Midbrain (tissue), 1 donor: ENCODE data around the gene NFIC.

Experiments
- DNase-seq: peaks from one replicate; lab custom pipeline; 2025; lab: John Stamatoyannopoulos, UW

NFIC gene

DNA sequence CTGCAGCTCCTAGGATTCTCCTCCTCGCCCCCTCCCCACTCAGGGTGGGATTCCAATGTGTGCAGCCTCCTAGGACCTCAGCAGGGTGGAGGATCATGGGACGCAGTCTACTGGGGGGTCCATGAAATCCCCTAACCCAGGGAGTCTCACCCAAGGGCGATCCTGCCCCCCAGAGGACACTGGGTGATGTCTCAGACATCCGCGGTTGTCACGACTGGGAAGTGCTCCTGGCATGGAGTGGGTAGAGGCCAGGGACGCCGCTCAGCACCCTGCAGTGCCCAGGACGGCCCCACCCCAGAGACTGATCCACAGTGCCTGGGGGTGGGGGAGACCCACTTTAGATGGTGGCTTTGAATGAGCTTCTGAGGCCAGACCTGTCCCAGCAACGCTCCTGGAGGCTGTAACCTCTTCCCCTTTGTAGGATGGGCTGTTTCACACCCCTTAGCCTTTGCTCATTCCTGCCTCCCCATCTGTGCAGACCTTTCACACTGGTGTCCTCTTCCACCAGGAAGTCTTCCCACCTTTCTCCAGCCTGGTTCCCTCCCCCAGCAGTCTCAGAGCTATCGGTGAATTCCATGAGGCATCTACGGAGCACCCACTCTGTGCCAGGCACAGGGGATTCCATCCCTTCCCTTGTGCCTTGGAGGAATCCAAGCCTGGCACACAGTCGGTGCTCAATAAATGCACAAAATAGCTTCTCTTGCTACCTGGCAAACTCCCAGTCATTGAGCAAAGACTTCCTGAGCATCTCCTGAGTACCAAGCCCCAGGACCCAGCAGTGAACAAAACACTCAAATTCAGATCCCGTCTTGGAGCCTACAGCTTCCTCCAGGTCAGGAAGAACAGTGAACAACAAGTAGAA, 103.5 kb downstream of the NFIC start:
- DNase-seq = no peak

DNA sequence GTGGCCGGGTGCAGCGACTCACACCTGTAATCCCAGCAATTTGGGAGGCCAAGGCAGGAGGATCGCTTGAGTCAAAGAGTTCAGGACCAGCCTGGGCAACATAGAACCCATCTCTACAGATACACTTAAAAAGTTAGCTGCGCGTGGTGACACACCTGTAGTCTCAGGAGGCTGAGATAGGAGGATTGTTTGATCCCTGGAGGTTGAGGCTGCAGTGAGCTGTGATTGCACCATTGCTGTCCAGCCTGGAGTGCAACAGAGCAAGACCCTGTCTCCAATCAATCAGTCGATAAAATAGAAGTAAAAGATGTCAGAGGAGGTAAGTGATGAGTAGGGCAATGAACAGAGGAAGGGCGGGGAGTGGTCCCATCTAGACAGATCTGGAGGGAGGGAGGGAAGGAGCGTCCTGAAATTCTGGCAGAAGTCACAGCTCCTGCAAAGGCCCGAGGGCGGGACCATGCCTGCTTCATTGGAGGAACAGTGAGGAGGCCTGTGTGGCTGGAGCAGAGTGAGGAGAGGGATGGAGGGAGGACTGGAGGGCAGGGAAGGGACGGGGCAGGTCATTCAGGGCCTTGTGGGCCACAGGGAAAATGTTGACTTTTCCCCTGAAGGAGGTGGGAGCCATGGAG, 104.2 kb downstream of the NFIC start:
- no peak for DNase-seq

DNA sequence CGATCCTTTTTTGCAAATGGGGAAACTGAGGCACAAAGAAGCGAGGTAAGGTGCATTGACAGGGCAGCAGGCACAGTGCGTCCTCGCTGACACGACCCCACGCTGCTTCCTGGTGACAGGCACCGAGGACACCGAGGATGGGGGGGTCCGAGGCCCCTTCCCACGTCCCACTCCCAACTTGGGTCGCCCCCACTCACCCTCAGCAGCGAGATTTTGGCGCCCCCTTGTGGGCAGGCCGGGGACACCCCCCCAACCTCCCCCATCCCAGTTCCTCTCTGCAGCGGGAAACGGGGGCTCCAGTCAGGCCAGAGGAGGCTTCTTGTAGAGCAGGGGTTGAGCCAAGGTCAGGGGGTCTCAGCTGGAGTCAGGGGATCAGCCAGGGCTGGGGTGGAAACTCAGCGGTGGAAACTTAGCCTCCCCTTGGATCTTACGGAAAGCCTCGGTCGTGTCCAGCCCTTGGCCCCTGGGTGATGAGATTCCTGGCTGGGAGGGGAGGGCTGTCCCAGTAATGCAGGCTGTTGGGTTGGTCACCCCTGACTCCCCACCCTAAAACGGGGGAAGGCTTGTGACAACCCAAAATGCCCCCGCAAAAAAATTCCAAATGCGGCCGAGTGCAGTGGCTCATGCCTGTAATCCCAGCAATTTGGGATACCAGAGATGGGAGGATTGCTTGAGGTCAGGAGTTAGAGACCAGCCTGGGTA, 105.7 kb downstream of the NFIC start:
- DNase-seq = peak; percentile 20

DNA sequence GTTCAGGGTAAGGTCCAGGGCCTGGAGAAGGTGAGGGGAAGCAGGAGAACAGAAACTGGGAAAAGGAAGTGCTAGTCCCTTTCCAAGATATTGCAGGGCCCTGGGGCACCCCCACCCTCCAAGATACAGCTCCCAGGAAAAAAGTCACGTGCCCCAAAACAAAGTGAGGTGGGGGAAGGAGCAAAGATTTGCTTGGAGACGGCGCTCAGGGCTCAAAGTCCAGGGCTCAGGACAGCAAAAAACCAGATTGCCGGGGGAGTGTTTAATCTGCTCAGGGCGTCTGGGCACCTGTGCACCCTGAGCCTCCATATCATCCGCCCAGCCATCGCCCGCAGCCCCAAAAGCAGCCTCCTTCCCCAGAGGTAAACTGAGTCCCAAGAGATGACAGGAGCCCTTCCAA, 107.6 kb downstream of the NFIC start:
- DNase-seq = no peak

DNA sequence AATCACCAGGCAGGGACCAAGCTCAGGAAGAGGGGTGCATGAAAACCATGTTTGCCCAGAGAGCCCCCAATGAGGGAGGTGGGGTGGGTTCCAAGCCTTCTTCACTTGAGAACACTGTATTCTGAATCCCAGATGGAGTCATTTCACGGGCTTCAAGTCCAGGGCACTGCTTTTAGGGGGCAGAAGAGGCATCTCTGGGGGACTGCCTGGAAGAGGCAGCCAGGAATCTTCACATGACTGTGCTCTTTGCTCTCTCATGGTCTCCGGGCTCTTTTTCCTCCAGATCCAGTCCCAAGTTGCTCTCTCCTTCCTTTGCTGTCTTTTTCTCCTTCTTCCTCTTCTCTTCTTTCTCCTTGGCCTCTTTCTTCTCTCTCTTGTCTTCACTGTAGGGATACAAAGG, 108.2 kb downstream of the NFIC start:
- no peak for DNase-seq

DNA sequence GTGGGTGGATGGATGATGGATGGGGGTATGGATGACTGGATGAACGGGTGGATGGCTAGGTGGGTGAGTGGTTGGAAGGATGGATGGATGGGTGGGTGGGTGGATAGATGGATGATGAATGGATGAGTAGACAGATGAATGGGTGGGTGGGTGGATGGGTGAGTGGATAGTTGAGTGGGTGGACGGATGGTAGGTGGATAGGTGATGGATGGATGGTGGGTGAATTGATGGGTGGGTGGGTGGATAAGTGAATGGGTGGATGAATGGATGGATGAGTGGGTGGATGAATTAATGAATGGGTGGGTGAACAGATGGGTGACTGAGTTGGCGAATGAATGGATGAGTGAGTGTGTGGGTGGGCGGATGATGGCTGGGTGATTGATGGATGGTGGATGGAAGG, 109.1 kb downstream of the NFIC start:
- no peak for DNase-seq

DNA sequence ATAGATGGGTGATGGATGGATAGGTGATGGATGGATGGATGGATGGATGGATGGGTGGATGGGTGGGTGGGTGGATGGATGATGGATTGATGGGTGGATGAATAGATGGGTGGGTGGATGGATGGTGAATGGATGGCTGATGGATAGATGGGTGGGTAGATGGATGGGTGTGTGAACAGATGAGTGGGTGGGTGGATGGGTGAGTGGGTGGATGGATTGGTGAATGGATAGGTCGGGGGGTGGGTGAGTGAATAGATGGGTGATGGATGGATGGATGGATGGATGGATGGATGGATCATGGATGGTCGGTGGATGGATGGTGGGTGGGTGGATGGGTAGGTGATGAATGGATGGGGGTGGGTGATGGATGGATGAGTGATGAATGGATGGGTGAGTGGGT, 110.4 kb downstream of the NFIC start:
- no peak for DNase-seq

DNA sequence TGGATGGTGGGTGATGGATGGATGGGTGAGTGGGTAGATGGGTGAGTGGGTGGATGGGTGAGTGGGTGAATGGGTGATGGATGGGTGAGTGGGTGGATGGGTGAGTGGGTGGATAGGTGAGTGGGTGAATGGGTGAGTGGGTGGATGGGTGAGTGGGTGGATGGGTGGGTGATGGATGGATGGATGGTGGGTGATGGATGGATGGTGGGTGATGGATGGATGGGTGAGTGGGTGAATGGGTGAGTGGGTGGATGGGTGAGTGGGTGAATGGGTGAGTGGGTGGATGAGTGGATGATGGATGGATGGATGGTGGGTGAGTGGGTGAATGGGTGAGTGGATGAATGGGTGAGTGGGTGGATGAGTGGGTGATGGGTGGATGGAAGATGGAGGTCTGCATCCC, 111.1 kb downstream of the NFIC start:
- DNase-seq = no peak

DNA sequence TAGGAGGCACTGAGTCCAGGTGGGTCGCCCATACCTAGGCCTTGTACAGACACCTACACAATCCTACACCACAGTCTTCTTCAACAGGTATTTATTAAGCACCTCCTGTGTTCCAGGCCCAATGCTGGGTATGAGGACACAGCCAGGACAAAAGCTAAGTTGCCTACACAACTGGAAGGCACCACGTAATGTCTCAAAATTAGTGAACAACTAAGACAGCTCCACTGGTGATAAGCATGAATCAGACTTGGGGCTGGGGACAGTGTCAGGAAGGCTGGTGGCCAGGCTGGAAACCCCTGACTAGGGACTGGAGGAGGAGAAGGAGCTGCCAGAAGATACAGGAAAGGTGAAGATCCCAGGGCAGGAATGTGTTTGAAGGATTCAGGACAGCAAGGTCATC, 111.6 kb downstream of the NFIC start:
- DNase-seq = no peak

DNA sequence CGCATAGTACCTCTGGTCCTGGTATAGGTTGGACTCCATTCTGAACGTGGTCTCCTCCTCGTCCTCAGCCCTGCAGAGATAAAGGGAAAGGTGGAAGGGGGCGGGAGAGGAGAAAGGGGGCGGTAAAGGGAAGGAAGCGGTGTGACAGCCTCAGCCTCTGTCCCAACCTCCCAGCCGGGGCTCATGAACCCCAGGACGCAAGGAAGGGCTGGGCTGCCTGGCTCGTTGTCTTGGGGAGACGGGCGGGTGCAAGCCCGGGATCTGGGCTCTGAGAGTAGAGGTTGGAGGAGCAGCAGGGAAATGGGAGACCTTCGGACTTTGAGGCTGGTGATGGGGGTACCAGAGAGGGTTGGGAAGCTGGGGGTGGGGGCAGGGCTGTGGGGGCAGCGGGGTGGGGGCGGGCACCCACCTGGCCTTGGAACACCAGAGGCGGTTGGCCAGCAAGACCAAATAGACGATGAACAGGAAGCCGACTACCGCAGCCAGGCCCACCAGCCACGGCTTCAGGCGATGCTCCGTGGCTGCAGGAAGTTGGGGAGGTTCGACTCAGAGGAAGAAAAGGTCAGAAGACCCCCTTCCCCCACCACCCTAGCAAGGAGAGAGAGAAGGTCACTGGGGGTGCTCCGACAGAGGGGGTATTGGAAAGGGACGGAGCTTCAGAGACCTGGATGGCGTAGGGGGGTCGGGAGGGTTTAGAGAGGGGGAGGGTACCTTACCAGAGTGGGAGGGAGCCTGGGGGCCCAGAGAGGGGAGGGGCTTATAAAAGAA, 112.2 kb downstream of the NFIC start:
- DNase-seq = no peak

DNA sequence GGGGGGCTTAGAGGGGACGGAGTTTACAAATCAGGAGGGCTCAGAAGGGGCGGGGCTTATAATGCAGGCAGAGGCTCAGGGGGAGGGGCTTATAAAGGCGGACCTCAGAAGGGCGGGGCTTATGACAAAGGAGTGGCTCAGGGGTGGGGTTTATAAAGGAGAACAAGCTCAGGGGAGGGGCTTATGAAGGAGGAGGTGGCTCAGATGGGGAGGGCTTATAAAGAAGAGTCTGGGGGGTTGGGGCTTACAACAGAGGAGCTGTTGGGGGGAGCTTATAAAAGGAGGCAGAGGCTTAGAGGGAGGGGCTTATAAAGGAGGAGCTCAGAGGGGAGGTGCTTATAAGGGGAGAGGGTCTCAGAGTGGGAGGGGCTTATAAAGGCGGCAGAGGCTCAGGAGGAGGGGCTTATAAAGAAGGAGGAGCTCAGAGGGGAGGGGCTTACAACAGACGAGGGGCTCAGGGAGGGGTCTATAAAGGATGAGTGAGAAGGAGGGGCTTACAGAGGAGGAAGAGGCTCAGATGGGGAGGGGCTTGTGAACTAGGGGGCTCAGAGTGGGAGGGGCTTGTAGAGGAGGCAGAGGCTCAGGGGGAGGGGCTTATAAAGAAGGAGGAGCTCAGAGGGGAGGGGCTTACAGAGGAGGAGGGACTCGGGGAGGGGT, 112.9 kb downstream of the NFIC start:
- DNase-seq = no peak

DNA sequence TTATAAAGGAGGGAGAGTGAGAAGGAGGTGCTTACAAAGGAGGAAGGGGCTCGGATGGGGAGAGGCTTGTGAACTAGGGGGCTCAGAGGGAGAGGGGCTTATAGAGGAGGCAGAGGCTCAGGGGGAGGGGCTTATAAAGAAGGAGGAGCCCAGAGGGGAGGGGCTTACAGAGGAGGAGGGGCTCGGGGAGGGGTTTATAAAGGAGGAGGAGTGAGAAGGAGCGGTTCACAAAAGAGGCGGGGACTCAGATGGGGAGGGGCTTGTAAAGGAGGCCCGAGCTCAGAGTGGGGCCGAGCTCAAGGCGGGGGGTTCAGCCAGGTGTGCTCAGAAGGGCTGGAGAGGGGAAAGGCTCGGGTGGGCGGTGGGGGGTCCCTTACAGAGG, 113.4 kb downstream of the NFIC start:
- no peak for DNase-seq

DNA sequence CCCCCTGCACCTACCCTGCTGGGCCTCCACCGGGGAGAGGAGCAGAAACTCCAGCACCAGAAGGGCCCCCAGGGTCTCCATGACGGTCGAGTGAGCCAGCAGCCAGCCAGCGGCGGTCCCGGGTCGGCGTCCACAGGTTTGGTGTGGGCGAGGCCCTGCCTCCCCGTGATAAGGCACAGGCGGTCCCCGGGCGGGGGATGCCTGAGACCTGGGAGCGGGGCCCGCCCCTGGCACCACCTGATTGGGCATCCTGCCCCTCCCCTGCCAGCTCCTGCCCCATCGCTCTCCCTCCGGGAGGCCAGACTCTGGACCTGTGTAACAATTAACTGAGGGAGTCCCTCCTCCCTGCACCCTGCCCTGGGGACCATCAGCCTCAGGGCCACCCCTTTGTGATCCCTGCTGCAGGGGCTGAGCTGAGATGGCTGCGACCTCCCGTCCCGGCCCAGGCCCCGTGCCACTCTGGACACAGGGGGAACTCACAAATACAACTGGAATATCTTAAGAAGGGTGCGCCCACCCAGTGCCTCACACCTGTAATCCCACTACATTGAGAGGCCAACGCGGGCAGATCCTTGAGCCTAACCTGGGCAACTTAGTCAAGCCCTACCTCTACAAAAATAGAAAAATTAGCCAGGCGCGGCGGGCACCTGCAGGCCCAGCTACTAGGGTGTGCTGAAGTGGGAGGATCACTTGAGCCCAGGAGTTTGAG, 114.2 kb downstream of the NFIC start, which contains the start of gene SMIM24:
SMIM24 (minus strand) TSS at position 143 of the 709 bp plus-strand sequence; CDS start at position 81, 62 bp downstream.
- DNase-seq = no peak

DNA sequence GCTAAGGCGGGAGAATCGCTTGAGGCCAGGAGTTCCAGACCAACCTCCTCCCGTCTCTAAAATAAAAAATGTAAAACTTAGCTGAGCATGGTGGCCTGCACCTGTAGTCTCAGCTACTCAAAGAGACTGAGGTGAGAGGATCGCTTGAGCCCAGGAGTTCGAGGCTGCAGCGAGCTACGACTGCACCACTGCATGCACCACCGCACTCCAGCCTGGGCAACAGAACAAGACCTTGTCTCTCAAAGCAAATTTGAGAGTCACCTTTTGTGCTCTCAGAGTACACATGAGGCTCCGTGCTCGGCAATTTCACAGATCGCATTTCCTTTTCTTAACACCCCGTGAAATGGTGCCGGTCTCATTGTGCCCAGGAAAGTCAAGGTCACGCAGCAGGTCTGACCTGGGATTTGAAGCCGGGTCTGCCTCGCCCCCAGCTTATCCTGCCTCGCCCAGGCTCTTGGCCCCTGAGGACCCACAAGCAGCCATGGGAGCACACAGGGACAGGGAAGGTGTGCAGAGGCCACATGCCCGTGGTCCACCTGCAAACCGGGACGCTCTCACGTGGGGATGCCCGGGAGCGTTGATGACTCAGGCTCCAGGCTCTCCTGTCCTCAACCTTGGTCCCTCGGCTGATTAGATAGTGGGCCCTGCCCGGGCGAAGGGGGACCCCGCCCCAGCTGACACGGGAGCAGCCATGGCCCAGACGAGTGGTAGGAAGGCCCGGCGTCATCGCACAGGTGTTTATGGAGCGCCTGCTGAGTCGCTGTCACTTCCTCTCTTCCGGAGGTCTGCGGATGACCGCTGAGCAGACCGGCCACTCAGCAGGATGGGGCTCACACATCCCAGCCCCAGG, 115.1 kb downstream of the NFIC start:
- DNase-seq = no peak

DNA sequence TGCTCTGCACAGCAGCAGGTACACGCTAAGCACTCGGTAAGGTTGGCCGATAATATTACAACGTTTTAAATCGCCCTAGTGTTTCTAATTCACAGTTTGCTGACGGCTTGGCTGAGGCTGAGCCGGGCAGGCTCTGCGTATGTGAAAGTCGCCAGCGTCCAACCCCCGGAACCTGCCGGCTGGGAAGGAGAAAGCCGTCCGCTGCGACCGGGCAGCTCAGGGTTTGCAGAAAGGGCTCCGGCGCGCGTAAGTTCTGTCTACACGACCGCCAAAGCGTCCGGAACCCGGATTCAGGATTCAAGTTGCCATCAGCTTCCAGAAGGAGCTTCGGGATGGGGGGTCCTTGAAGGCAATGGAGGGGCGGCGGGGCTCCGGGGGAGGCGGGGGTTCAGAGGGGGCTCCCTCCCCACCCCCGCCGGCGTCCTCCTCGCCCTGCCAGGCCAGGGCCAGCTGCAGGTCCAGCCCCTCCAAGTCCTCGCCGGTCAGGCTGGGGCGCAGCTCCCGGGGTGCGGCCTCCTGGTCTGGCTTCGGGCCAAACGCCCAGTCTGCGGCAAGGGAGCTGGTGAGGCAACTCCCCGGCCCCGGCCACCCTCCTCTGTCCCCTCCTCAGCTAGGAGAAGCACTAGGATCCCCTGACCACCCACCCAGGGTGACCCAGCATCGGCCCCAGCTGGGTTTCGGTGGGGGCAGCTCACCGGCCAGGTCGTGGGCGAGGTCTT, 116.3 kb downstream of the NFIC start:
- DNase-seq = no peak

DNA sequence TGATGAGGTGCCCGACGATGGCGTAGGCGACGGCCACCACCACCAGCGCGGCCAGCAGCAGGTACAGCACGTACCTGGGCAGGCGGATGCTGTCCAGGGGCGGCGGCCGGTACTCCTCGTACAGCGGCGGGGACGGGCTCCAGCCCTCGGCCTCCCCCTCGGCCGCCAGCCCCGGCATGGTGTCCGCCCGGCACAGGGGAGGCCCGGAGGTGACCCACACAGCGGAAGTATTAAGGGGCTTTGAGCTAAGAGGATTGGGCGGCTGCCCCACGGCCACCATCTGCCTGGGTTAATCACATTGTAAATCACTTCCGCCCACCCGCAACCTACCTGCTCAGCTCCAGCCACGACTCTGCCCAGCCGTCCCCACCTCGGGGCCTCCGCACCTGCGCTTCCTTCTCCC, 116.8 kb downstream of the NFIC start, which contains the start of gene SMIM44:
SMIM44 (minus strand) TSS at position 216 of the 403 bp plus-strand sequence; CDS start at position 178, 38 bp downstream.
- no peak for DNase-seq

DNA sequence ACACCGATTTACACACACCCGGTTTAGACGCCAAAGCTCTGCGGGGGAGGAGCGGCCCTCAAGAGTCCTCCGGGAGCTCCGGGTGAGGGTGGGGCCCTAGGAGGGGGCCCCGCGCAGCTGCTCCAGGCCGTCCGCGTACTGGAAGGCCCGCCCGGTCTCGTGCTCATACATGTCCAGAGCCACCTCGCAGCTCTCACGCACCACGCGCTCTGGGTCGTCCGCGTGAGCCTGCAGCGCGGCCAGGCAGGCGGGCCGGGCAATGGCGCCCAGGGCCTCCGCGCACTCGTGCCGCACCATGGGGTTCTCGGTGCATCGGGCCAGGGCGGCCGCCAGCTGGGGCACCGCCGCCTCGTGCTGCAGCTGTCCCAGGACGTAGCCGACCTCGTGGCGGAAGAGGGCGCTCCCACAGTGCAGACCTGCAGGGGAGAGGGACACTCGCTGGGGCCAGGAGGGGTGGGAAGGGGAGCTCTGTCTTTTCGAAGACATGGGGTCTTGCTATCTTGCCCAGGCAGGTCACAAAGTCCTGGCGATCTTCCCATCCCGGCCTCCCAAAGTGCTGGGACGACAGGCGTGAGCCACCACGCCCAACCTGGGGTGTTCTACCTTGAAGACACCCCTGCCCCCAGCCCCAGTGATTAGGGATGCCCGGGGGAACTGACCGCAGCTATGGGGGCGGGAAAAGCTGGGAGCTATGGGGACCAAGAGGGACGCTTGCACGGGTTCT, 125.2 kb downstream of the NFIC start:
- DNase-seq = no peak

DNA sequence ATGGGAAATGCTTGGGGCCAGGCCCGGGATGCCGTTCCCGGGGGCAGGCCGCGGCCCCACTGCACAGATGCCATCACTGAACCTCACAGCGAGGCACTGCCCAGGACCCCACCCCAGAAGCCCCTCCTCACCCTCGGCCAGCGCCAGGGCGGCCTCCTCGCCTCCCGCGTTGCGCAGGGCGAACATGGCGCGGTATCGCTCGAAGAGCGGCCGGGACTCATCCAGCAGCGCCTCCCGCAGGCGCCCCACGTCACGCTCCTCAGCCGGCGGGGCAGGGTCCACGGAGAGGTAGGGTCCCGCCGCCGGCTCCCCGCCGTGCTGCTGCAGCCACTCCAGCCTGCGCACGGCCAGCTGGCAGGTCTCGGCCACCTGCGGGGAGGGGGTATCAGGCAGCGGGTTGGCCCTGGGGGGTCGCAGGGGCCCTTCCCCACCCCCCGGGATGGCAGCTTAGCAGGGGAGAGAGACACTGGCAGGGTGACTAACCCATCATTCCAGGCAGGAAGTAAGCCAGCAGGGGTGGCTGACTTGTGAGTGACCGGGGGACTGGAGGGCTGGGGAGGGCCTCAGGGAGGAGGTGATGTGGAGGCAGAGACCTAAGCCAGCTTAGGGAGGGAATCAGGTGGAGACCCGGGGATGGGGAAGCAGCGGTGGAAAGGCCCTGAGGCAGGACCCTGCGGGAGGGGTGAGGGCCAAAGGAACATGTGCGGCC, 125.9 kb downstream of the NFIC start:
- DNase-seq = no peak
